GM20000 (cell line): ENCODE results near the gene RALGAPA2.

ENCODE experiments used
- DNase-seq: peaks from one replicate; pipeline ENCODE4 v3.0.0; 2012; ENCODE audit warnings: low spot score
- TF ChIP-seq, protein P1 (sequence below): IDR thresholded peaks from 2 replicates; pipeline ENCODE4 v1.5.1; 2012; ENCODE audit warnings: mild to moderate bottlenecking, control low read depth; ENCODE audit errors: extremely low read depth, missing control alignments

RALGAPA2 gene

DNA sequence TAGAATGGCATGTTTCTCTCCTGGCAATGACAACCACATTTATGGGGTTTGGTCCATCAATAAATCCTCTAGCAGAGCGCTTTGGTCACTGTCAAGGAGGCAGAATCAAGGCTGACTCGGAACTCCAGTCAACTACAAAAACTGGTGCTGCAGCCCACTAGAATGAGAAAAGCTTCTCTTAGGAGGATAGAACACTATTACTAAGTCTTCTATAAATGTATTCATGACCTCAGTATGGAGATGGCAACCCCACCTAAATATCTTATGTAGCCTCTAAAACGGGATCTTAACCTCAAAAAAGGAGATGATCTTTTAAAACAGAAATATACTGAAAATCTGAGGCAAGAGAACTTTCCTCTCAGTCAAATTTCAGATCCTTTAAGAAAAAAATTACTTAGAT, 68.5 kb downstream of the RALGAPA2 start:
- DNase-seq = no peak
- TF ChIP-seq, protein P1, sequence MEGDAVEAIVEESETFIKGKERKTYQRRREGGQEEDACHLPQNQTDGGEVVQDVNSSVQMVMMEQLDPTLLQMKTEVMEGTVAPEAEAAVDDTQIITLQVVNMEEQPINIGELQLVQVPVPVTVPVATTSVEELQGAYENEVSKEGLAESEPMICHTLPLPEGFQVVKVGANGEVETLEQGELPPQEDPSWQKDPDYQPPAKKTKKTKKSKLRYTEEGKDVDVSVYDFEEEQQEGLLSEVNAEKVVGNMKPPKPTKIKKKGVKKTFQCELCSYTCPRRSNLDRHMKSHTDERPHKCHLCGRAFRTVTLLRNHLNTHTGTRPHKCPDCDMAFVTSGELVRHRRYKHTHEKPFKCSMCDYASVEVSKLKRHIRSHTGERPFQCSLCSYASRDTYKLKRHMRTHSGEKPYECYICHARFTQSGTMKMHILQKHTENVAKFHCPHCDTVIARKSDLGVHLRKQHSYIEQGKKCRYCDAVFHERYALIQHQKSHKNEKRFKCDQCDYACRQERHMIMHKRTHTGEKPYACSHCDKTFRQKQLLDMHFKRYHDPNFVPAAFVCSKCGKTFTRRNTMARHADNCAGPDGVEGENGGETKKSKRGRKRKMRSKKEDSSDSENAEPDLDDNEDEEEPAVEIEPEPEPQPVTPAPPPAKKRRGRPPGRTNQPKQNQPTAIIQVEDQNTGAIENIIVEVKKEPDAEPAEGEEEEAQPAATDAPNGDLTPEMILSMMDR = no peak

DNA sequence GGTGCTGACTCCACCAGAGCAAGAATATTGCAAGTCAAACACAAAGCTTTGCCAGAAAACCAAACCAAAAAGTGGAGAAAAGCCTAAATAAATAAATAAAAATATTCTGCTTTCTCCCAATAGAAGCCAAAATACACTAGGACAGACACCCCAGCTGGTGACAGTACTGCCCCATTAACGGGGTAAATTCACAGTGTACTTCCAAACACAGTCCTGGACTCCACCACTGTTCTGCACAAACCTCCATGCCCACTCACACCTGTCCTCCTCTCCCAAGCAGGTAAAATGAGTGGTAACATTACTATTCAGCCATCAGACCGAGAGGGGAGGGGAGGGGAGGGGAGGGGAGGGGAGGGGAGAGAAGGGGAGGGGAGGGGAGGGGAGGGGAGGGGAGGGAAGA, 70.7 kb downstream of the RALGAPA2 start:
- no peak for DNase-seq

DNA sequence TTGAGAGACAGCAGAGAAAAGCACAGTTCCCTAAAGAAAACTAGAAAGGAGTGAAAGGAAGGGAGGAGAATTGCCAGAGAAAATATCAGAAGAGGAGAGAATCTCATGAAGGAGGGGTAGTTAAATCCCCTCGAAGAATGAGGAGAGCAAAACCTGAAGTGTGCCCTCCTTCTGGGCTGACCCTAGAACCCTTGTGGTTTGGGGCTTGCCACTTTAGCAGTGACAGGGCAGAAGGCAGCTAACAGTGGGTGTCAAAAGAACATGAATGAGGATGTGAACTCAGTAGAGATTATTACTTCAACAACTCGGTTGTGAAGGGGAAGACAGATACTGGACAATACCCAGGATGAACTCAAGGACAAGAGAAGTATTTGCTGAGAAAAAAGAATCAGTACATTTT, 73.6 kb downstream of the RALGAPA2 start:
- DNase-seq = no peak
- TF ChIP-seq, protein P1 = no peak

More for the DNA sequence above, 70.7 kb downstream of the RALGAPA2 start:
- TF ChIP-seq, protein P1 = no peak

DNA sequence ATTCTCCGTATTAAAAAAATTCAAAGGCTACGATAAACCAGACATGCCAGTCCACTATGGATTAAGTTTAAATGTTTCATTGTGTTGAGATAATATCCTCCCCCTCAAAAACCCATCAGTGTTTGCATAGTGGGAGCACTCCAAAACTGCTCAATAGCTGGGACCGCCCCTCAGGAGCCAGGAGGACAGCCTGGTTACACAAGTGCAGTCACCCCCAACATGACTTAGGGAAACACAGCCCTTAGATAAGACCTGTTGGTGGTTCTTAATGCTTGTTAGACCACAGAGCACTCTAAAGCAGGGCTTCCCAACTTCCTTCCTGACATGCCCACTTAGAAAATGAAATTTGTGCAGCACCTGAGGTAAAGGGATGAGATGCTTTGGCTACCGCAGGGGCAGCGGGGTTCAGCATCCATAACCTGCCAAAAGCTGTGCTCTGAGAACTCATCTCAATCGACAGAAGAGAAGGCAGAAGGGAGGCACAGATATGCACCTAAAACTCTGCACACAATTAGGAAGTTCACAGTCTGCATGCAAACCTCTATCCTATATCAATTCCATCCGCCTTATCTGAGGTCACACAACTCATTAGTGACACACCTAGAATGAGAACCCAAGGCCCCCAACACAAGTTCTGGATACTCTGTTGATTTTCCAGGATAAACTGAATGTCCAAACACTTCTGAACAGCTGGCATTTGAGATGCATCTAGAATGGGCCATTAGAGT, 74.3 kb downstream of the RALGAPA2 start:
- TF ChIP-seq, protein P1 = no peak
- no peak for DNase-seq

DNA sequence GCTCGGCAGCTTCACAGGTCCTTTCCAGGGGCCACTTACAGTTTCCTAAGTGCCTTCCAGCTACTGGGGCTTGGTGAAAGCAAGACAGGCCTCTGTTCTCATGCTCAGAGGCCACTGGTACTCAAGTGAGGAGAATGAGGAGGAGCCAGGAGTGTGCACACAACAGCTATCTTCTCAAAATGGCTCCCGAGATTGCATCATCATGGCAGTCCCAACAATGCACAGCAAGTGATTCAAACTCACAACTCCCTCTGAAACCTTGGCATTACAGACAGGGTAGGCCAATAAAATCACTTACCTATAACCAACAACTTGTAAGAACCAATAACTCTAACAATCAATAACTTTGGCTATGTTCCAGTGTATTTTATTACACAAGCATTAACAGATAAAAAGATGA, 77.4 kb downstream of the RALGAPA2 start:
- DNase-seq = no peak
- TF ChIP-seq, protein P1 = no peak

DNA sequence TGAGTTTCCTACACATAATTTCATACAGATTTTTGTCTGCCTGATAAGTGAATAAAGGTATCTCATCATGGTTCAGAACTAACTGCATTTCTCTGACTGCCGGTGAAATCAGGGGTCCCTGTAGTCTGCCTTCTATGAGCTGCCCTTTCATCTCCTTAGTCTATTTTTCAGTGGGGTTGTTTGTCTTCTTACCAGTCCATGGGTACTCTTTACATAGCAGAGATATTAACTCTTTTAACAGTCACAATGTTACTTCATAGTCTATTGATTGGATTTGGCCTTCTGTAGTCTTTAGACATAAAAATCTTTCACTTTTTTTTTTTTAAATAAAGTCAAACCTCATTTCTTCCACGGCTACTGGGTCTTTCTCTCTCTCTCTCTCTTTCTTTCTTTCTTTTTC, 79.8 kb downstream of the RALGAPA2 start:
- TF ChIP-seq, protein P1 = no peak
- no peak for DNase-seq

DNA sequence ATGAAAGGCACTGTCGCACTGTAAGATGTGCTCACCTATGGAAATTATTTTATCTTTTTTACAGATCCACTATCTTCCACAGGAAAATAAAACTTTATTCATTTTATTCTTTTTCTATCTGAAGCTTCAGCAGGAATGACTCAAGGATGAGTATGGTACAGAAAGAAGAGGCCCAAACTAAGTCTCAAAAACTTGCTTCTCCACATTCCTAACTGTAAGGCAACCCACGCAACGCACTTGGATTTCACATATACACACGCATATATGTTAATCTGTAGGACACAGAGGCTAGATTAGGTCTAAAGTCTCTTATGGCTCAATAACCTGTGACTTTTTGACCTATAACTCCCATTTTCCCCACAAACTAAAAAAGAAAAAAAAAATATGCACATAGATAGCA, 81.9 kb downstream of the RALGAPA2 start:
- no peak for DNase-seq
- TF ChIP-seq, protein P1 = no peak
